ENCODE results near the gene SPATS1.

Gene SPATS1, protein sequence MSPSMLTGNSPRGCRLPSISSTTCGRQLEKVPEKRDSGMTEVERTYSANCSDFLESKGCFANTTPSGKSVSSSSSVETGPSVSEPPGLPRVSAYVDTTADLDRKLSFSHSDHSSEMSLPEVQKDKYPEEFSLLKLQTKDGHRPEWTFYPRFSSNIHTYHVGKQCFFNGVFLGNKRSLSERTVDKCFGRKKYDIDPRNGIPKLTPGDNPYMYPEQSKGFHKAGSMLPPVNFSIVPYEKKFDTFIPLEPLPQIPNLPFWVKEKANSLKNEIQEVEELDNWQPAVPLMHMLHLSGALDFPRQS

DNA sequence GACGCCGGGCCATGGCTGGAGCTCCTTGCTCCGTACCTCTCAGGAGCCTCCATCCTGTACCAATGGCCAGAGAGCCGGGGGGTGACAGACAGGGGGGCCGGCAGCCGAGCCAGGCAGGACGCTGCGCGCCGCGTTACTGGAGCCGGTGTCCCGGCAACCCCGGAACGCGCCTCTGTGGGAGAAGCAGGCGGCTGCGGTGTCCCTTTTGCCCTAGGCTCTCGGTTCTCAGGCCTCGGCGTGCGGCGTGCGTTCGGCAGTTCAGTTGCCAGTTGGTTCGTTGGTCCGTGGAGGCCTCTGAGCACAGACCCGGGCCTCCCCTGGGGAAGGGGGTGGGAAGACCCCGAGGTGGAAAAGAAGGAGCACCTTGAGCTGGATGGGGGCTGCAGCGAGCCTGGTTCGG lies at the start of gene SPATS1:
Gene SPATS1, plus strand, starts transcription at position 162 of the 400 bp plus-strand sequence. CDS start 446 bp downstream, outside the sequence.
- DNase-seq (ENCODE audit: low spot score): peak; percentile 43

DNA sequence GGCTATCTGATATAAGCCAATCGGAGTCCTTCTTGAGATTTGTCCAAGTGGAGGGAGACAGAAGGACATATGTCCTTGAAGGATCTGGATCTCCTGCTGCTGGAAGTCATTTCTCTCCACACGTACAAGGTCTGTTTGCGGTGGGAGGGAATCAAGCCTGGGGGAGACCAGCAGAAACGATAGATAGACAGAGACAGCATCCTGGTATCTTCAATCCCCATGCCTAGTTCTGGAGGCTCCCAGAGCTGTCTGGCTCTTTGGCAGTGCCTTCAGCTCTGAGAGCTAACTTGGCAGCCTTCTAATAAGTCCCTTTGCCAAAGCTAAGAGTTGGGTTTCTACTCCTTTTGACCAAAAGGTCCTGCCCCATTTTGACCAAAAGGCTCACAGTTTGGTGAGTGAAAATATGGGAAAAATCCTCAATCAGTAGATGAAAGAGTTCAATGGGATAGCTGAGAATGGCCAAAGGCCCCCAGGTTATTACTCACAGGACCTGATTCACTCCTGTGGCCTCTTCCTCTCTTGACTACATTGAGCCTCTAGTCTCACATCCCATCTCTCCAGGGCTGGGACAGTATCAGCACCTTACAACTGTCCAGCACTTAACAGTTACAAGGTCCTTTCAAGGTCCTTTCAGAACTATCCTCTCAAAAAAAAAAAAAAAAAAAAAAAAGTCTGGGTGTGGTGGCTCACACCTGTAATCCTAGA lies 49.6 kb upstream of the SPATS1 start:
- no peak for DNase-seq (ENCODE audit: low spot score)

DNA sequence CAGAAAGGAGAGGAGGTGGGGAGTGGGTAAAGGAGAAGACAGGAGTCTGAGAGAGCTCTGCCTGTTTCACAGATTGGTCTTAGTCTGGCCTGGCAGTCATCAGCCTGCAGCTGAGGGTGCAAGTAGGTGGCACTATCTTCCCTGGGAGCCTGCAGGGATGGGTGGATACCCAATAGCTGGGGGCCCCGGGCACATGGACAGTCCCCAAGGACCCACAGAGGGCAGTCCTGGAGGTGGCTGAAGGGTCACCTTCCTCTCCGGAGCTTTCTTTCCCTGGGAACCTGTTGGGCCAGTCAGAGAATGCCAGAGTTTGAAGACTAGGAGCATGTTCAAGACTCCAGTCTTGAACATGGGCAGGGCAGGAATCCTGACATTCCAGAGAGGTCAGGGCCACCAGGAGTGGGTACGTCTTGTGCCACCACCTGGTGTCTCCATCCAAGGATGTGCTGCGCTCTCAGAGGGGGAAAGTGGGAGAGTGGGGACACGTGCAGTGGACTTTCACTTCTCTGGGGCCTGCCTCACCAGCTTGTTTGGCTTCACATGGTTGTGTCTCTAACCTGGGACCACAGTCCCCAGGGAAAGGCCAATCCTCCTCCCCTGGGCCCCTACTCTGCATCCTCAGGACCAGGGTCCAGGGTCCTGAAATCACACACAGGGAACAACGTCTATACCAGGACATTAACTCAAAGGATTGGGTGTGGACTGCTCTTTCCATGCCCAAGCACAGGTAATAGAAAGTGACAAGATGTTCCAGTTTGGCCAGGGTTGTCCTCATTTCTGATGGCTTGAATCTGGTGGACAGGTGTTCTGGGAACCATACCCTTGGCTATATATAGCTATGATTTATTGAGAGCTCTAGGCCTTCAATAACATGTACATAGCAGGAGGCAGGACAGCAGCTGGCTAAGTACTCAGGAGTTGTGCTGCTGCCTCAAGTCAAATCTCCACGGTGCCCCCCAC lies 47.3 kb upstream of the SPATS1 start:
- no peak for DNase-seq (ENCODE audit: low spot score)

GRCh38 chr6:44297063-44298038 lies 45.1 kb upstream of the SPATS1 start:
- DNase-seq (ENCODE audit: low spot score): peak; percentile 77

- DNase-seq (ENCODE audit: low spot score): peak; percentile 24
Measured at GRCh38 chr6:44298055-44298803, 44.2 kb upstream of the SPATS1 start.

DNA sequence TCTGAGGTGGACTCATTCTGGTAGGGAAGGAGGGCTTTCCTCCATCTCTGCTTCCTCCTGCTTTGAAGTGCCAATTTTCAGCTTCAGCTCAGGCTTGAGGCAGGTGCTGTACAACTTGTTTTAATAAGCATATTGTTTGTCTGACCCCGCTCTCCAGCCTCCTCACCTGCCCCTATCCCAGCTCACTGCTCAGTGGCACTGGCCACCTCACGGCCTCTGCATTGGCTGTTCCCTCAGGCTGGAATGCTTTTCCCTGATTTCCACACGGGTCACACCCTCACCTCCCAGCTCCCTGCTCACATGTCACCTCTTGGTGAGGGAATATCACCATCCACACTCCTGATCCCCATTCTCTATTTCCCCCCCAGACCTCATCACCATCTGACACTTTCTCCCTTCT lies 43.6 kb upstream of the SPATS1 start:
- DNase-seq (ENCODE audit: low spot score): no peak

GRCh38 chr6:44300292-44300823 lies 42.1 kb upstream of the SPATS1 start:
- no peak for DNase-seq (ENCODE audit: low spot score)

DNA sequence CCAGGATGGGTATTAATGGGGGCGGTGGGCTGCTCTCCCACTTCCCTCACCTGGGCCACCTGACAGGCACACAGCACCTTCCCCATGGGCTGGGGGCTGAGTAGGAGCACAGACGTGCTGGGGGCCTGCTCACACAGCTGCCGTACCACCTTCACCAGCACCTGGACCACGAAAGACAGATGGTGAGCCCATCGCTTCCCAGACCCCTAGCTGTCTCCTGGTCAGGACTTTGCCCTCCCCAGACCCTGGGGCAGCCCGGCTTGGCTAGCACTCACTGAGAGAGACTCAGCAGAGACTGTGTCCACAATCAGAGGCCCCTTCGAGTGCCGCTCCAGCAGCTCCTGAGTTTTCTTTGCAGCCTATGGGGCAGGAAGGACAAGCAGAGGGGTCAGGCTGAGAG lies 41.3 kb upstream of the SPATS1 start:
- no peak for DNase-seq (ENCODE audit: low spot score)

DNA sequence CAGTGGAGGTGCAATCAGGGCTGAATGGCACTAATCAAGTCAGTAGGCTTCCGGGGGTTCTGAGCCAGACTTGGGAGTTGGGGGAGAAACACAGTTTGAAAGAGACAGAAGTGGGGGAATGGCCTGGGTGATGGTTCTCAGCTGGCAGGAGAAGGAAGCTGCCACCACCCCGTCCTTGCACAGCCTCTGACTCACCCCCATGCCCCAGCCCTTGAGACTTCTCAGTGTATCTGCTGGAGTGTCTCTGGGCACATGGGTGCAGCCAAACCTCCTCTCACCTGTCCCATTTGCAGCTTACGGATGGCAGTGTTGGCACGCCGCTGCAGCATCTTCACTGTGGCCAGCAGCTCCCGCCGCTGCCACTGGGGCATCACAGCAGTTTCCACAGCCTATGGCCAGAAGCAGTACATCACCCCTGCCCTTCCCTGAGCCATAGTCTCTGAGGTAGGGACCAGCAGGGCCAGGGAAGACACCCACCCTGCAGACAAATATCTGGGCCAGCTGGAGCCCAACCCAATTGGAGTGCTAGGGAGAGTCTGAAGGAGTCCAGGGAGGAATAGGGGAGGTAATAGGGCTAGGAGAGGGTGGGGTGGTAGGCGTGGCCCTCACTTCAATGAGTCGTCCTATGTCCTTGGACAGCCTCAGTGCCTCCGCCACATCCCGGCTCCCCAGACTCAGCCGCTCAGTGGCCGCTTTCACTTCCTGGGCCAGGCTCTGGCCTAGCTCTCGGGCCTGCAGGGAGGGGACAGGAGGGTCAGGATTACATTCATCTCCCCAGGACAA lies 40.5 kb upstream of the SPATS1 start:
- DNase-seq (ENCODE audit: low spot score): no peak

DNA sequence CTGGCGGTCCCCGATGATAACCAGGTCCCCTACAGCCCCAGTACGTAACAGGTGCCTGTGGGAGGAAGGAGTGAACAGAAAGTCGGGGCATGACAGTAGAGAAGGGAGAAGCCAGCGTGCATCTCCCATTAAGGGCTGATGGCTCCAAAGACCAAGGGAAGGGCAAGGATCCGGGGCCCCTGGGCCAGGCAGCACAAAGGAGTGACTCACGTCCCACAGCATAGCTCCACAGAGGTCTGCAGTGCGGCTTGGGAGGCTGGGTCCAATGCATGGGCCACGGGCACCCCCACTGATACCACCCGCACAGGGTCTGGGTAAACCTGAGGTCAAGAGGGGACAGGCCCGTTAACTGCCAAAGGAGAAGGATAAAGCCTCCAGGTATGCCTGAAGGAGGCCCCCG lies 39.6 kb upstream of the SPATS1 start:
- DNase-seq (ENCODE audit: low spot score): no peak

DNA sequence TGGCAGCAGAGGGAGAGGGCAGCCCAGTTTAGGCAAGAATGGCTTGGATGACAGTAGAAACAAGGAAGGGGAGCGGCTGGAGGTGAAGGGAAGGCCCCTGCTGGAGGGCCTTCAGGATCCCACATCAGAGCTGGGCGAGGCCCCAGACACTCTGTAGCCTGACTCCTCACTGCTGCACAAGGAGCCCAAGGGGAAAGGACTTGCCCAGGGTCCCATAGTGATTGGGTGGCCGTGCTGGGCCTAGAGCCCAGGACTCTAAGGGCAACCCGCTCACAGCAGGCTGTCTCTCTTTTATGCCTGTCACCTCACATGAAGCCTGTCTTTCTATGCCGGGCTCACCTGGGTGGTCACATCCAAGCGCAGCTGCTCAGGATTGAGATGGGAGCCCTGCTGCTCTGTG lies 38.6 kb upstream of the SPATS1 start:
- DNase-seq (ENCODE audit: low spot score): no peak

GRCh38 chr6:44304282-44305199 lies 37.9 kb upstream of the SPATS1 start:
- peak; percentile 75 for DNase-seq (ENCODE audit: low spot score)

- no peak for DNase-seq (ENCODE audit: low spot score)
Measured at GRCh38 chr6:44305200-44305725, 37.2 kb upstream of the SPATS1 start.

GRCh38 chr6:44306710-44307109 lies 35.7 kb upstream of the SPATS1 start:
- DNase-seq (ENCODE audit: low spot score): no peak

DNA sequence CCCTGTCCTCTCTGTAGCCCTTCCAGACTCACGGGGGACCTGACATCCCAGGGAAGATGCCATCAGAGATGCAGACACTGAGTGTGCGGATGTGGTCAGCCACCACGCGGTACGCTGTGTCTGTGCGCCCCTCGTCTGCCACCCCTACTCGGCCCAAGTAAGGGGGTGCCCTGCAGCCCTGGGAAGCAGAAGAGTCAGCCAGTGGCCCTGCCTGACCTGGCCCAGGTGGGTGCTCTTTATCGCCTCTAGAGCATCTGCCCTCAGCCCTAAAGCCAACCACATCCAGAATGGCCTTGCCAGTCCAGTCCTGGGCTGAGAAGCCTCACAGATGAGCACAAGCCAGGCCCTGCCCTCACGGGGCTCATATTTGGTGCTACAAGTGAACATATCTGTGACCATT lies 35.2 kb upstream of the SPATS1 start:
- DNase-seq (ENCODE audit: low spot score): no peak

- peak; percentile 75 for DNase-seq (ENCODE audit: low spot score)
Measured at GRCh38 chr6:44309092-44309491, 33.4 kb upstream of the SPATS1 start.

DNA sequence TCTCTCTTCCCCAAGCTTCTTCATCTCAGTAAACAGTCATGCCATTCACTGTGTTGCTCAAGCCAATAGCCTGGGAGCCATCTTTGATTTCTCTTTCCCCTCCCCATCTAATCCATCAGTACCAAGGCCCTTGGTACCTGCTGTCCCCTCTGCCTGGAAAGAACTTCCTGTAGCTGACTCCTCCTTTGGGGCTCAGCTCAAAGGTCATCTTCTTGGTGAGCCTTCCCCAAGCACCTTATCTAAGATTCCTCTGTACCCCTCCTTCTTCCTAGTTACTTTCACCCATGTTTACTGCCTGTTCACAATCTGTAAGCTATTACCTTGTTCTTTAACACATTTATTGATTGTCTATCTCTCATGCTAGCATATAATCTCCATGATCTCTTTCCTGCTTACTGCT lies 32.8 kb upstream of the SPATS1 start:
- DNase-seq (ENCODE audit: low spot score): no peak

DNA sequence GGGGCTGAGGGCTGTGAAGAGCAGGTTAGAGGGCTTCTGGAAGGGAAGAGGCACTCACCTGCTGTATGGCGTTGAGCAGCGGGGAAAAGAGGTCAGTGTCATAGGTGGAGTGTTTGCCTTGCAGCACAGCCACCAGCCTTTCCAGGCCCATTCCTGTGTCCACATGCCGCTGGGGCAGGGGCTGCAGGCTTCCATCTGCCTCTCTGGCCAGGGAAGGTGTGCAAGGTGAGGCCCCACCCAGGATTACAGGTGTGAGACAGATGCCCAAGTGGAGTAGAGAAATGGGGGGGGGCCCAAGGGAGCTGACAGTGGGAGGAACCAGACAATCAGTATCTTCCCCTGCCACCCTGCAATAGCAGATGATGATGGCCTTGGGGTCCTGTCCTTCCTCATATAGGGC lies 32.2 kb upstream of the SPATS1 start:
- DNase-seq (ENCODE audit: low spot score): no peak

Measured in GM03348 (cell line).